GM23338 (cell line): ENCODE data around the gene JAK3.

Source experiments
- CREB1 ChIP-seq: fragments of 250-450 bp; sonication (Bioruptor Pico); IDR thresholded peaks from 2 replicates; pipeline ENCODE4 v1.5.0; 2020; ENCODE audit warnings: low read depth, mild to moderate bottlenecking, moderate library complexity
- EZH2 ChIP-seq: fragments of 200-600 bp; sonication (generic); IDR thresholded peaks from one replicate; pipeline ENCODE4 v1.8.0; 2017; ENCODE audit warnings: antibody characterized with exemption, mild to moderate bottlenecking, low read depth; ENCODE audit not compliant: unreplicated experiment
- EZH2phosphoT487 ChIP-seq: fragments of 200-600 bp; sonication (generic); IDR thresholded peaks from one replicate; pipeline ENCODE4 v1.8.1; 2018; ENCODE audit warnings: antibody characterized with exemption; ENCODE audit not compliant: unreplicated experiment
- JUNB ChIP-seq: IDR thresholded peaks from one replicate; pipeline ENCODE4 v1.6.1; 2016; ENCODE audit warnings: antibody characterized with exemption; ENCODE audit not compliant: unreplicated experiment
- NANOG ChIP-seq: IDR thresholded peaks from 2 replicates; pipeline ENCODE4 v1.6.1; 2016; ENCODE audit warnings: antibody characterized with exemption, borderline replicate concordance
- POLR2AphosphoS5 ChIP-seq: IDR thresholded peaks from 2 replicates; pipeline ENCODE4 v1.6.1; 2016; ENCODE audit warnings: antibody characterized with exemption, low read depth
- ZNF114 ChIP-seq: fragments of 250-450 bp; sonication (Bioruptor Pico); IDR thresholded peaks from 2 replicates; pipeline ENCODE4 v1.5.0; 2020; ENCODE audit warnings: mild to moderate bottlenecking, moderate library complexity
- TF ChIP-seq, protein P1 (sequence below), 2 experiments: fragments of 200-600 bp in 1 of 2; sonication (generic) in 1 of 2; conservative IDR thresholded peaks; 2 replicates each; pipeline versions ENCODE4 v1.5.1 to v1.6.1; 2016 to 2017; ENCODE audit warnings: antibody characterized with exemption in 2 of 2, low read depth in 2 of 2, mild to moderate bottlenecking in 2 of 2, moderate library complexity in 1 of 2
- TF ChIP-seq, protein P2 (sequence below): IDR thresholded peaks from one replicate; pipeline ENCODE4 v1.6.1; 2018; ENCODE audit warnings: antibody characterized with exemption; ENCODE audit not compliant: unreplicated experiment

DNA sequence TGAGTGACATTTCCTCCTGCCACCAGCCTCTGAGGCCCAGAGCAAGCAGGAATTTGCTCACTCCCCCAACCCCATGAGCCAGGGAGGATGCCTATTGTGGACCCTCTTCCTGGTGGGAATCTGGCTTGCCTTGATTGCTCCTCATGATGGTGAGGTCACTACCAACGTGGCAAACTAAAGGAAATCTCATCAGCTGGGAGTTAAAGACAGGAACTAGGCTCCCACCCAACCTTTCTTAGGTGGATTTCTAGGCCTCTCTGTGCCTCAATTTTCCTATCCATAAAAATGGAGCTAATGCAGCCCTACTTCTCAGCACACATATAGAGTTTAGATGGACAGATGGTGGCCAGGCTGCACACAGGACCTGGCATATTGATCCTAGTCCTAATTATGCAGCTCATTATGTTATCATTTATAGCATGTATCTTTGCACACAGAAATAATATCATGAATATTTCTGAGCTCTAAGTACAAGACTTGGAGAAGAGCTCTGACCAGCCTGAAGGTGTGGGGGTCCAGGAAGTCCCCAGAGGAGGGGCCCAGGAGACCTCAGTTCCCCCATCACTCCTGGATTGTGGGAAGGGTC is 50.9 kb downstream of the JAK3 start:
- TF ChIP-seq POLR2AphosphoS5: no peak
- TF ChIP-seq, protein P1, sequence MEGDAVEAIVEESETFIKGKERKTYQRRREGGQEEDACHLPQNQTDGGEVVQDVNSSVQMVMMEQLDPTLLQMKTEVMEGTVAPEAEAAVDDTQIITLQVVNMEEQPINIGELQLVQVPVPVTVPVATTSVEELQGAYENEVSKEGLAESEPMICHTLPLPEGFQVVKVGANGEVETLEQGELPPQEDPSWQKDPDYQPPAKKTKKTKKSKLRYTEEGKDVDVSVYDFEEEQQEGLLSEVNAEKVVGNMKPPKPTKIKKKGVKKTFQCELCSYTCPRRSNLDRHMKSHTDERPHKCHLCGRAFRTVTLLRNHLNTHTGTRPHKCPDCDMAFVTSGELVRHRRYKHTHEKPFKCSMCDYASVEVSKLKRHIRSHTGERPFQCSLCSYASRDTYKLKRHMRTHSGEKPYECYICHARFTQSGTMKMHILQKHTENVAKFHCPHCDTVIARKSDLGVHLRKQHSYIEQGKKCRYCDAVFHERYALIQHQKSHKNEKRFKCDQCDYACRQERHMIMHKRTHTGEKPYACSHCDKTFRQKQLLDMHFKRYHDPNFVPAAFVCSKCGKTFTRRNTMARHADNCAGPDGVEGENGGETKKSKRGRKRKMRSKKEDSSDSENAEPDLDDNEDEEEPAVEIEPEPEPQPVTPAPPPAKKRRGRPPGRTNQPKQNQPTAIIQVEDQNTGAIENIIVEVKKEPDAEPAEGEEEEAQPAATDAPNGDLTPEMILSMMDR (conservative IDR thresholded peaks at IDR 0.05; ENCODE audit: low read depth in 2 of 2): no peak
- no peak for TF ChIP-seq EZH2
- TF ChIP-seq EZH2phosphoT487: no peak
- no peak for TF ChIP-seq JUNB
- TF ChIP-seq CREB1 (CRISPR knock-in tag): no peak
- TF ChIP-seq, protein P2, sequence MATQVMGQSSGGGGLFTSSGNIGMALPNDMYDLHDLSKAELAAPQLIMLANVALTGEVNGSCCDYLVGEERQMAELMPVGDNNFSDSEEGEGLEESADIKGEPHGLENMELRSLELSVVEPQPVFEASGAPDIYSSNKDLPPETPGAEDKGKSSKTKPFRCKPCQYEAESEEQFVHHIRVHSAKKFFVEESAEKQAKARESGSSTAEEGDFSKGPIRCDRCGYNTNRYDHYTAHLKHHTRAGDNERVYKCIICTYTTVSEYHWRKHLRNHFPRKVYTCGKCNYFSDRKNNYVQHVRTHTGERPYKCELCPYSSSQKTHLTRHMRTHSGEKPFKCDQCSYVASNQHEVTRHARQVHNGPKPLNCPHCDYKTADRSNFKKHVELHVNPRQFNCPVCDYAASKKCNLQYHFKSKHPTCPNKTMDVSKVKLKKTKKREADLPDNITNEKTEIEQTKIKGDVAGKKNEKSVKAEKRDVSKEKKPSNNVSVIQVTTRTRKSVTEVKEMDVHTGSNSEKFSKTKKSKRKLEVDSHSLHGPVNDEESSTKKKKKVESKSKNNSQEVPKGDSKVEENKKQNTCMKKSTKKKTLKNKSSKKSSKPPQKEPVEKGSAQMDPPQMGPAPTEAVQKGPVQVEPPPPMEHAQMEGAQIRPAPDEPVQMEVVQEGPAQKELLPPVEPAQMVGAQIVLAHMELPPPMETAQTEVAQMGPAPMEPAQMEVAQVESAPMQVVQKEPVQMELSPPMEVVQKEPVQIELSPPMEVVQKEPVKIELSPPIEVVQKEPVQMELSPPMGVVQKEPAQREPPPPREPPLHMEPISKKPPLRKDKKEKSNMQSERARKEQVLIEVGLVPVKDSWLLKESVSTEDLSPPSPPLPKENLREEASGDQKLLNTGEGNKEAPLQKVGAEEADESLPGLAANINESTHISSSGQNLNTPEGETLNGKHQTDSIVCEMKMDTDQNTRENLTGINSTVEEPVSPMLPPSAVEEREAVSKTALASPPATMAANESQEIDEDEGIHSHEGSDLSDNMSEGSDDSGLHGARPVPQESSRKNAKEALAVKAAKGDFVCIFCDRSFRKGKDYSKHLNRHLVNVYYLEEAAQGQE: no peak
- TF ChIP-seq ZNF114 (CRISPR knock-in tag): no peak
- TF ChIP-seq NANOG: no peak
